KG1 (cell line): Measurements from ENCODE around the gene TMEM38A.

Source experiments
- DNase-seq: peaks from one replicate; lab custom pipeline; 2025; lab: John Stamatoyannopoulos, UW

Gene TMEM38A

GRCh38 chr19:16660763-16661479, at the start of gene TMEM38A:
Gene TMEM38A, plus strand, starts transcription at chr19:16661139. Its CDS starts 79 bp downstream, at chr19:16661218.
- DNase-seq = no peak

- no peak for DNase-seq
These were observed 48.3 kb upstream of the TMEM38A start for GRCh38 chr19:16612636-16613035.

- DNase-seq = no peak
These were observed 47.1 kb upstream of the TMEM38A start for GRCh38 chr19:16613841-16614240.

- no peak for DNase-seq
These were observed 46.0 kb upstream of the TMEM38A start for GRCh38 chr19:16614941-16615340.

GRCh38 chr19:16615808-16616207, 45.1 kb upstream of the TMEM38A start:
- DNase-seq = no peak

- no peak for DNase-seq
These were observed 42.7 kb upstream of the TMEM38A start for GRCh38 chr19:16618248-16618647.

- DNase-seq = no peak
These were observed 41.5 kb upstream of the TMEM38A start for GRCh38 chr19:16619457-16619856.

- no peak for DNase-seq
These were observed 40.9 kb upstream of the TMEM38A start for GRCh38 chr19:16620018-16620417.

- DNase-seq = no peak
These were observed 40.4 kb upstream of the TMEM38A start for GRCh38 chr19:16620584-16620983.

- DNase-seq = no peak
These were observed 39.7 kb upstream of the TMEM38A start for GRCh38 chr19:16621165-16621800.

GRCh38 chr19:16623066-16623465, 37.9 kb upstream of the TMEM38A start:
- no peak for DNase-seq

- DNase-seq = no peak
These were observed 37.4 kb upstream of the TMEM38A start for GRCh38 chr19:16623576-16623975.

- DNase-seq = no peak
These were observed 36.7 kb upstream of the TMEM38A start for GRCh38 chr19:16624236-16624635.

- no peak for DNase-seq
These were observed 35.6 kb upstream of the TMEM38A start for GRCh38 chr19:16625163-16625958.

GRCh38 chr19:16626796-16627192, 34.1 kb upstream of the TMEM38A start:
- DNase-seq = no peak

- peak; percentile 16 for DNase-seq
These were observed 33.6 kb upstream of the TMEM38A start for GRCh38 chr19:16627193-16627927.

- DNase-seq = no peak
These were observed 33.1 kb upstream of the TMEM38A start for GRCh38 chr19:16627928-16628182.

GRCh38 chr19:16628183-16628983, 32.6 kb upstream of the TMEM38A start, which contains the start of gene MED26:
Gene MED26, minus strand, starts transcription at chr19:16628204. Its CDS starts 261 bp downstream, at chr19:16627943.
- peak; percentile 90 for DNase-seq

- DNase-seq = no peak
These were observed 31.8 kb upstream of the TMEM38A start for GRCh38 chr19:16628984-16629691.

GRCh38 chr19:16631465-16631864, 29.5 kb upstream of the TMEM38A start:
- no peak for DNase-seq

- DNase-seq = no peak
These were observed 23.4 kb upstream of the TMEM38A start for GRCh38 chr19:16637535-16637934.
